C4-2B (cell line): Measurements from ENCODE around the gene PRKCB.

Source experiments
- CTCF ChIP-seq: fragments of 450-650 bp; conservative IDR thresholded peaks from 2 replicates; pipeline ENCODE4 v1.5.1; 2017; ENCODE audit warnings: mild to moderate bottlenecking
- ZFX ChIP-seq: fragments of 450-650 bp; IDR thresholded peaks from 2 replicates; pipeline ENCODE4 v1.6.1; 2017

DNA sequence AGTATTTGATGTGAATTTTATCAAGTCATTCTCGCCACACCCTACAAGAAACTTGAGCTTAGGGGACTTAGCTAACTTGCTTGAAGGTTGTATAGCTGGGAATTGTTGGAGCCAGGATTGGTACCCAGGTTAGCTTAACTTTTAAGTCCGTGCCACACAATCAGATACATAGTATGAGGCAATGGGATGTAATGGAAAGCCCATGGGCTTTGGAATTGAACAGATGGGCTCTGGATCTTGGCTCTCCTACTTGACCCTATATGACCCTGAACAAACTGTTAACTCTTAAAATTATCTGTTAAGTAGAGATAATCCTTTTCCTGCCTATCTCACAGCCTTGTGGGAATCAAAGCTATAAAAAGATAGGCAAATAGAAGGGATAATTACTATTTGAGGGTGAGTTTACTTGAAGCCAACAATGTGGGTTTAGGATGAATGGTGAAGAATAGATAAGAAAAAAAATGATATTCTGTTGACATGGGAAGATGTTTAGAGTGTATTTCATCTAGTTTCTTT lies 368.4 kb downstream of the PRKCB start:
- TF ChIP-seq CTCF (no peak), ZFX (no peak)
